Measurements from ENCODE around the gene RHOT1. TPM values are rescaled to one million over a fixed set of nuclear protein-coding genes. Genes with fewer than 3 reads are reported as not detected.
"Not testable (repeated sequence)": the region's sequence is repeated elsewhere in the genome, so short reads cannot be mapped to it uniquely, and the experiment has no call there.

The RHOT1 gene
- total and polyA plus RNA-seq, 2 donors (not counting 3 experiments of a cell fraction or from before 2014, with no cell fraction given): 23.5 to 28.8 TPM

- dilution Hi-C loops (cut with MboI; ENCODE audit: extremely low pct_ligation_motif_present, low sequenced_read_pairs): no loop called here
- intact Hi-C loops (cut with micrococcal nuclease): no loop called here
- FAIRE-seq: no peak
- Histone ChIP-seq H3K9me3 (replicated peaks; ENCODE audit: control insufficient read depth, insufficient read depth, low read length) (no peaks in the 10 kb centered on the region), H3K4me3 (replicated peaks in 1 of 3; ENCODE audit: insufficient read depth in 1 of 3, low read depth in 1 of 3, low read length in 3 of 3) (no peak overlapping the region), H3K4me1 (ENCODE audit: control insufficient read depth, extremely low read depth, insufficient read depth, low read length) (peaks cover 6% of the 10 kb centered on the region), H4K20me1 (replicated peaks; ENCODE audit: control insufficient read depth, extremely low read depth, insufficient read depth, low read length) (no peaks in the 10 kb centered on the region), H3K79me2 (ENCODE audit: control insufficient read depth, insufficient read depth, low read length) (no peaks in the 10 kb centered on the region), H3K27me3 (ENCODE audit: control insufficient read depth in 2 of 2, insufficient read depth in 2 of 2, low read length in 2 of 2) (peaks cover 32 to 57% of the 10 kb centered on the region in 2 experiments), H3K9ac (replicated peaks; ENCODE audit: extremely low read depth, insufficient read depth, low read length) (no peak overlapping the region), H3K9me1 (replicated peaks; ENCODE audit: control insufficient read depth, extremely low read depth, insufficient read depth, low read length) (no peaks in the 10 kb centered on the region), H3K27ac (ENCODE audit: insufficient read depth, low read depth, low read length) (no peak overlapping the region), H3K36me3 (ENCODE audit: control insufficient read depth in 2 of 2, extremely low read depth in 1 of 2, insufficient read depth in 2 of 2, low read length in 2 of 2) (no peaks in the 10 kb centered on the region), H2AFZ (ENCODE audit: low read depth, low read length) (no peak overlapping the region), H3K4me2 (ENCODE audit: insufficient read depth, low read length) (no peak overlapping the region)
- CTCF ChIA-PET: interaction anchor here (0.7 to 2.4 kb wide), 2 partner anchors 8 to 10 kb away, joined by 3 to 13 read pairs; no protein-coding TSS in a partner anchor
- no peak for DNase-seq (ENCODE audit: low read depth, low spot score)
- TF ChIP-seq, protein P1, sequence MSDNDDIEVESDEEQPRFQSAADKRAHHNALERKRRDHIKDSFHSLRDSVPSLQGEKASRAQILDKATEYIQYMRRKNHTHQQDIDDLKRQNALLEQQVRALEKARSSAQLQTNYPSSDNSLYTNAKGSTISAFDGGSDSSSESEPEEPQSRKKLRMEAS (IDR thresholded peaks at IDR 0.05; ENCODE audit: insufficient read depth, insufficient read length): no peak
- TF ChIP-seq MYC (IDR thresholded peaks at IDR 0.05; ENCODE audit: low read depth, low read length) (no peak), CTCF (IDR thresholded peaks at IDR 0.05; ENCODE audit: extremely low read depth in 1 of 2, insufficient read depth in 1 of 2, low read depth in 1 of 2, low read length in 2 of 2) (no peak), POLR2A (IDR thresholded peaks at IDR 0.05; ENCODE audit: low read depth, low read length) (no peak)
- POLR2A ChIA-PET: no interaction called here
- no TSS peak for BruUV-seq (replicated peaks)
Measured at GRCh38 chr17:32261417-32261736, 119.1 kb downstream of the RHOT1 start.

GRCh38 chr17:32261936-32262510 lies 119.7 kb downstream of the RHOT1 start:
- no peak for DNase-seq (ENCODE audit: low read depth, low spot score)
- H2AFZ ChIP-seq (ENCODE audit: low read depth, low read length): no peak overlapping the region
- H3K36me3 ChIP-seq (ENCODE audit: control insufficient read depth in 2 of 2, extremely low read depth in 1 of 2, insufficient read depth in 2 of 2, low read length in 2 of 2): no peaks in the 10 kb centered on the region
- no peaks in the 10 kb centered on the region for H4K20me1 ChIP-seq (replicated peaks; ENCODE audit: control insufficient read depth, extremely low read depth, insufficient read depth, low read length)
- intact Hi-C loops (cut with micrococcal nuclease) (no loop called here), dilution Hi-C loops (cut with MboI; ENCODE audit: extremely low pct_ligation_motif_present, low sequenced_read_pairs) (no loop called here)
- ChIA-PET CTCF (interaction anchor here (0.7 to 2.4 kb wide), 2 partner anchors 9 to 11 kb away, joined by 3 to 13 read pairs; no protein-coding TSS in a partner anchor), POLR2A (interaction anchor here (0.6 kb wide), 1 partner anchor 984 kb away, joined by 3 read pairs; no protein-coding TSS in a partner anchor)
- BruUV-seq (replicated peaks): no TSS peak
- H3K27ac ChIP-seq (ENCODE audit: insufficient read depth, low read depth, low read length): no peak overlapping the region
- TF ChIP-seq POLR2AphosphoS5 (IDR thresholded peaks at IDR 0.05; ENCODE audit: insufficient read depth, low read depth, low read length): no peak
- no peak for TF ChIP-seq GATA2 (IDR thresholded peaks at IDR 0.05; ENCODE audit: insufficient read depth, insufficient read length, low read depth, low read length)
- TF ChIP-seq, protein P1 (IDR thresholded peaks at IDR 0.05; ENCODE audit: insufficient read depth, insufficient read length): no peak
- FAIRE-seq: no peak
- H3K27me3 ChIP-seq (ENCODE audit: control insufficient read depth in 2 of 2, insufficient read depth in 2 of 2, low read length in 2 of 2): peaks cover 36 to 61% of the 10 kb centered on the region in 2 experiments
- H3K4me2 ChIP-seq (ENCODE audit: insufficient read depth, low read length): no peak overlapping the region
- peaks cover 12% of the 10 kb centered on the region for H3K4me1 ChIP-seq (ENCODE audit: control insufficient read depth, extremely low read depth, insufficient read depth, low read length)
- H3K79me2 ChIP-seq (ENCODE audit: control insufficient read depth, insufficient read depth, low read length): no peaks in the 10 kb centered on the region
- H3K9me3 ChIP-seq (replicated peaks; ENCODE audit: control insufficient read depth, insufficient read depth, low read length): no peaks in the 10 kb centered on the region
- no peak overlapping the region for H3K9ac ChIP-seq (replicated peaks; ENCODE audit: extremely low read depth, insufficient read depth, low read length)
- H3K4me3 ChIP-seq (replicated peaks in 1 of 3; ENCODE audit: insufficient read depth in 1 of 3, low read depth in 1 of 3, low read length in 3 of 3): no peak overlapping the region
- no peaks in the 10 kb centered on the region for H3K9me1 ChIP-seq (replicated peaks; ENCODE audit: control insufficient read depth, extremely low read depth, insufficient read depth, low read length)

GRCh38 chr17:32263515-32263914 lies 121.2 kb downstream of the RHOT1 start:
- intact Hi-C loops (cut with micrococcal nuclease); dilution Hi-C loops (cut with MboI; ENCODE audit: extremely low pct_ligation_motif_present, low sequenced_read_pairs); H3K27ac ChIP-seq (ENCODE audit: insufficient read depth, low read depth, low read length); H3K4me2 ChIP-seq (ENCODE audit: insufficient read depth, low read length); FAIRE-seq; H3K4me3 ChIP-seq (replicated peaks in 1 of 3; ENCODE audit: insufficient read depth in 1 of 3, low read depth in 1 of 3, low read length in 3 of 3); H3K79me2 ChIP-seq (ENCODE audit: control insufficient read depth, insufficient read depth, low read length); H3K9me3 ChIP-seq (replicated peaks; ENCODE audit: control insufficient read depth, insufficient read depth, low read length); POLR2A ChIA-PET; BruUV-seq (replicated peaks); H3K36me3 ChIP-seq (ENCODE audit: control insufficient read depth in 2 of 2, extremely low read depth in 1 of 2, insufficient read depth in 2 of 2, low read length in 2 of 2); H2AFZ ChIP-seq (ENCODE audit: low read depth, low read length); H3K9ac ChIP-seq (replicated peaks; ENCODE audit: extremely low read depth, insufficient read depth, low read length); H4K20me1 ChIP-seq (replicated peaks; ENCODE audit: control insufficient read depth, extremely low read depth, insufficient read depth, low read length); DNase-seq (ENCODE audit: low read depth, low spot score); H3K9me1 ChIP-seq (replicated peaks; ENCODE audit: control insufficient read depth, extremely low read depth, insufficient read depth, low read length): not testable (repeated sequence)
- Histone ChIP-seq H3K4me1 (ENCODE audit: control insufficient read depth, extremely low read depth, insufficient read depth, low read length) (peaks cover 13% of the 10 kb centered on the region), H3K27me3 (ENCODE audit: control insufficient read depth in 2 of 2, insufficient read depth in 2 of 2, low read length in 2 of 2) (peaks cover 51 to 67% of the 10 kb centered on the region in 2 experiments)
- CTCF ChIA-PET: interaction anchor here (1.0 kb wide), 2 partner anchors 9 to 11 kb away, joined by 3 read pairs; no protein-coding TSS in a partner anchor

Data from endothelial cell of umbilical vein (primary cell).